22Rv1 (cell line): ENCODE measurements around the gene RPS6KL1.

Experiments used
- H3K27ac ChIP-seq: fragments of 450-650 bp; 2 replicates; pipeline ENCODE4 v1.5.1; 2017
- CTCF ChIP-seq: fragments of 450-650 bp; IDR thresholded peaks from 2 replicates; pipeline ENCODE4 v1.5.1; 2017; ENCODE audit warnings: mild to moderate bottlenecking
- ZFX ChIP-seq: fragments of 450-650 bp; IDR thresholded peaks from 2 replicates; pipeline ENCODE4 v1.6.1; 2017; ENCODE audit warnings: antibody characterized with exemption, borderline replicate concordance

The RPS6KL1 gene

GRCh38 chr14:74946659-74947281, 23.7 kb upstream of the RPS6KL1 start:
- H3K27ac ChIP-seq: no peak overlapping the region
- TF ChIP-seq CTCF (peak; percentile 69), ZFX (no peak)

DNA sequence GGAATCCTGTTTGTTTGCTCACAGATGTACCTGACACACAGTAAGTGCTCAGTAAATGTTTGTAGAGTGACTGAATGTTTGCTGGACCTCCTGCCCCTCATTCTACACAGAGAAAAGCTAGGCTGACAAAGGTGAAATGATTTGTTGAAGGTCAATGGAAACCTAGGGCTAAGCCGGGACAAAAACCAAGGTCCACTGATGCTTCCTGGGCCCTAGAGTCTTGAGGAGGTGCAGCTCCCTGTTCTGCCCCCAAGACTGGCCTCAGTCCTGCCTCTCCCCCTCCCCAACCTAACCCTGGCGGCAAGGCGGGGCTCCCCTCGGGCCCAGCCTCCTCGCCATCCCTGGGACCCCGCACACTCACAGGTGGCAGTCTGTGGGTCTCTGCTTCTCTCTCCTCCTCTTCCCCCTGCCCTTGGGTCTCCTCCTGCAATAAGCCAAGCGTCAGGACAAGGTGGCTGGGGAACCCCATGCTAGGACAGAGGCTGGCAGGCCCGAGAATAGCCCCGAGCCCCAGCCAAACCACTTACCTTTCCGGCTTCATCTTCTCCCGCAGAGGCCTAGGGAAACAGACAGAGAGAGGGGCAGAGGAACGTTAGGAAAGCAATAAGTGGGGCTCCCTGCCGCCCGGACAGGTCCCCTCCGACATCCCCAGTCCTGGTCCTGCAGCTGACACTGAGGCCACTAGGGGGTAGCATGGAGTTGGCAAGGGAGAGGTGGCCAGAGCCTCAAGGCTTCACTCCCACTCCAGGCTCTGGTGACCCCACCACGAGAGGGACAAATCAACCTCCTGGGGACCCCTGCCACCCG, 23.0 kb upstream of the RPS6KL1 start:
- H3K27ac ChIP-seq: no peak overlapping the region
- no peak for TF ChIP-seq ZFX
- TF ChIP-seq CTCF: peak; percentile 95

DNA sequence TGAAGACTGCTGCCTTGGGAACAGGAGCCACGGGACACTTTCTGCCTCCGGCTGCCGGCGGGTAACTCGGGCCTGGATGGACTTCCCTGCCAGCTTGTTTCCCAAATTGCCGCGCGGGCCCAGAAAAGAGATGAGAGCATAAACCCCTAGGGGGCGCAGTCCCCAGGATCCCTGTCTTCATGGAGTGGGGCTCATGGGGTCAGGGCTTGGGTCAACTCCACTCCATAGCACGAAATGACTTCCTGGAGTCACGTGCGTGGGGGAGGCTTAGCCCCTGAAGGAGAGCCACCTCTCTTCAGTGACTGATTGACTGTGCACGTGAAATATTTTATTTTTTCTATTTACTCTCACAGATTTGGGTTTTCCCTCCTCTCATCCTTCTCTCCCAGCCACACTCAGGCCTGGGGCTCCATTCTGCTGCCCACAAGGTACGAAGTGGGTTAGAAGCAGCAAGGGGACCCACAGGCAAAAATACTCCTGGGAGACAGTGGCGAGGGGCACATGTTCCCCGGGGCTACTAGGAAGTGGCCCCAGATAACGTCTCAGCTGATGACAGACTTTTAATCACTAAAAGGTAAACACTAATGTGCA, 22.3 kb upstream of the RPS6KL1 start:
- TF ChIP-seq ZFX (no peak), CTCF (peak; percentile 84)
- H3K27ac ChIP-seq: no peak overlapping the region

DNA sequence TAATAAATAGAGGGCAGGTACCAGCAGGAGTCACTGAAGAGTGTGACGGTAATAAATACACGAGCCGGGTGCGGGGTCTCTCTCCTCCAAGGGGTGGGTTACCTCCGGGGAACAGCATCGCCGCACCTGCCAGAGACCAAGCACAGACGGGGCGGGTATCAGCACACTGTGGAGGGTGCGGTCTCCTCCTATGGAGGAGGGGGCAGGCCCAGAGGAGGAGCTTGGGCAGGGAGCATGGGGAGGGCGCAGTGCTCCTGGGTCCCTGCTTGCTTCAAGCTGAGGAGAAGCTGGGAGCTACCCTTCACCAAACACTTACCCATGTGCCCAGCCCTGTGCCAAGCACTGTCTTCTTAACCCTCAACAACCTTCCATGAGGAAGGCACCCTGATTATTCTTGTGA, 19.5 kb upstream of the RPS6KL1 start:
- H3K27ac ChIP-seq: no peak overlapping the region
- TF ChIP-seq ZFX (no peak), CTCF (no peak)

GRCh38 chr14:74942181-74942580, 19.1 kb upstream of the RPS6KL1 start:
- TF ChIP-seq CTCF (no peak), ZFX (no peak)
- no peak overlapping the region for H3K27ac ChIP-seq

GRCh38 chr14:74941676-74942097, 18.6 kb upstream of the RPS6KL1 start:
- TF ChIP-seq ZFX (no peak), CTCF (no peak)
- H3K27ac ChIP-seq: no peak overlapping the region

DNA sequence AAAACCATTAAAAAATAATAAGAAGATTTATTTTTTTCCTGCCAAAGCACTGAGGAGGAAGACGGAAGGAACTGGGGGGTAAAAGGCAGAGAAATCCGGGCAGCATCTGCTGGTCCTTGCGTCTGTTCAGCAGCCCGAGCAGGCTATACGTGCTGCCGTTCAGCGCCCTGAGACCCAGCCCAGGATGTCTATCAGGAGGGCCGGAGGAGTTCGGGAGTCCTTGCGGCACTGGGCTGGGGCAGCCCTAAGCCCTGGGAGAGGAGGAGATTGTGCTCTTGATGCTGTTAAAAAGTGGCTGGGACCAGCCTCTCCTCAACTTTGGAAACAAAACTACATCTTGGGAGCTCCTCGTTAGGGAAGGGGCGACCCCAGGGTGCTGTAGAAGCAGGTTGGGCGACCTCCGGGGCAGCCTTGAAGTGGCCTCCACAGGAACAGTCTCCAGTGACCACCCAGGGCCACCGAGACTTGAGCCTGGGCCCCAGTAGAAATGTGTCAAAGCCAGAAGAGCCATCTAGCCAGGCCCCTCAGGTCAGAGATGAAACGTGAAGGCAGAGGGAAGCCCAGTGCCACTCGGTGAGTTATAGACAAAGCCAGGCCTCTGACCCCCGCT, 18.0 kb upstream of the RPS6KL1 start:
- no peak overlapping the region for H3K27ac ChIP-seq
- no peak for TF ChIP-seq ZFX
- no peak for TF ChIP-seq CTCF
